ENCODE measurements around the gene TLCD1. TPM values are rescaled to one million over a fixed set of nuclear protein-coding genes. Genes with fewer than 3 reads are reported as not detected.

Gene TLCD1
- total and polyA plus RNA-seq, 2 donors (not counting 1 experiment from before 2014, with no cell fraction given) = 0.49 to 3.1 TPM

DNA sequence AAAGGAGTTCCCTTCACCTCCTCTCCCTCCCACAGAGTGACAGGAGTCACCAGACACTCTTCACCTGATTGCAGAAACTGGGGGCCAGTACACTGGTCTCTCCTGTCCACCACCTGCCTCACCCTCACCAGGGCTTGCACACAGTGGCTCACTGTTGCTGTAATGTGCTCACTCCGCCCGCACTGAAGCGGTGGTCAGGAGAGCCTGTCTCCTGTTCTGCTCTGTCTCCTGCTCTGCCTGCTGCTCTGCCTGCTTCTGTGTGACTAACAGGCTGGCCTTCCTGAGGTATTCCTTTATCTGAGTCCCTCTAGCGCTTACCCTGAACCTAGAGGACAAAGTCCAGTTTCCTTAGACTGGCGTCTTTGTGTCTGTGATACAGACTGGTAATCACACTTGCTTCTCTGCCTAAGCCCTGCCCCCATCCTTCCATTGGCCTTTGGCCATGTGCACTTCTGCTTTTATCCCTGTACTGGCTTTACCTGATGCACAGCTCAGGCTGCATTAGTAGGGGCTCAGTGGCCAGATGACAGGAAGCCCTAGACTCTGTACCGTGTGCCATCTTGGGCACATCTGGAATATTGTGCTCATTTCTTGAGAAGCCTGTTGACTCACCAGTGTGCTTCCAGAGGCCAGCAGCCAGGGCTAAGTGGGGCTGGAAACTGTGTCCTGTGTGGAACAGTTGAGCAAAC is 27.6 kb downstream of the TLCD1 start:
- no peaks in the 10 kb centered on the region for H3K79me2 ChIP-seq (ENCODE audit: control insufficient read depth, insufficient read depth, low read length)
- CTCF ChIA-PET = no interaction called here
- no peaks in the 10 kb centered on the region for H3K4me1 Mint-ChIP-seq
- H3K36me3 ChIP-seq (replicated peaks in 1 of 2; ENCODE audit: control extremely low read depth in 1 of 2, control insufficient read depth in 1 of 2, extremely low read depth in 1 of 2, insufficient read depth in 2 of 2, low read length in 1 of 2) = peaks cover 12 to 96% of the 10 kb centered on the region in 2 experiments
- H3K9ac ChIP-seq (ENCODE audit: low read length) = no peak overlapping the region
- no peak overlapping the region for H3K4me3 ChIP-seq (ENCODE audit: control extremely low read depth in 1 of 5, extremely low read depth in 1 of 5, insufficient read depth in 1 of 5, low read depth in 2 of 5, low read length in 4 of 5)
- H3K27ac Mint-ChIP-seq = peak overlapping the region; percentile 23
- H3K27me3 Mint-ChIP-seq = no peaks in the 10 kb centered on the region
- no peaks in the 10 kb centered on the region for H3K27me3 ChIP-seq (replicated peaks in 1 of 4; ENCODE audit: control extremely low read depth in 1 of 4, control insufficient read depth in 3 of 4, insufficient read depth in 4 of 4, low read length in 3 of 4)
- ATAC-seq (ENCODE audit: low read depth) (no peak), DNase-seq (no peak)
- POLR2A ChIA-PET = no interaction called here
- no peaks in the 10 kb centered on the region for H3K4me1 ChIP-seq (ENCODE audit: control insufficient read depth in 2 of 2, insufficient read depth in 2 of 2, low read length in 2 of 2)
- WGBS (ENCODE audit: insufficient coverage) = 95% methylated on average over 6 of the region's 6 CpGs
- no peak for TF ChIP-seq EZH2 (IDR thresholded peaks at IDR 0.05; ENCODE audit: borderline replicate concordance, insufficient read depth, low read depth, low read length, poor library complexity, severe bottlenecking)
- TF ChIP-seq, protein P1, sequence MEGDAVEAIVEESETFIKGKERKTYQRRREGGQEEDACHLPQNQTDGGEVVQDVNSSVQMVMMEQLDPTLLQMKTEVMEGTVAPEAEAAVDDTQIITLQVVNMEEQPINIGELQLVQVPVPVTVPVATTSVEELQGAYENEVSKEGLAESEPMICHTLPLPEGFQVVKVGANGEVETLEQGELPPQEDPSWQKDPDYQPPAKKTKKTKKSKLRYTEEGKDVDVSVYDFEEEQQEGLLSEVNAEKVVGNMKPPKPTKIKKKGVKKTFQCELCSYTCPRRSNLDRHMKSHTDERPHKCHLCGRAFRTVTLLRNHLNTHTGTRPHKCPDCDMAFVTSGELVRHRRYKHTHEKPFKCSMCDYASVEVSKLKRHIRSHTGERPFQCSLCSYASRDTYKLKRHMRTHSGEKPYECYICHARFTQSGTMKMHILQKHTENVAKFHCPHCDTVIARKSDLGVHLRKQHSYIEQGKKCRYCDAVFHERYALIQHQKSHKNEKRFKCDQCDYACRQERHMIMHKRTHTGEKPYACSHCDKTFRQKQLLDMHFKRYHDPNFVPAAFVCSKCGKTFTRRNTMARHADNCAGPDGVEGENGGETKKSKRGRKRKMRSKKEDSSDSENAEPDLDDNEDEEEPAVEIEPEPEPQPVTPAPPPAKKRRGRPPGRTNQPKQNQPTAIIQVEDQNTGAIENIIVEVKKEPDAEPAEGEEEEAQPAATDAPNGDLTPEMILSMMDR (IDR thresholded peaks at IDR 0.05) = no peak
- H2AFZ ChIP-seq (ENCODE audit: insufficient read depth, low read depth, low read length, poor library complexity, severe bottlenecking) = no peak overlapping the region
- H3K9me3 ChIP-seq (ENCODE audit: control extremely low read depth in 1 of 3, control insufficient read depth in 2 of 3, insufficient read depth in 1 of 3, low read length in 2 of 3) = no peaks in the 10 kb centered on the region
- H4K20me1 ChIP-seq (ENCODE audit: control insufficient read depth, insufficient read depth, low read length, poor library complexity, severe bottlenecking) = no peaks in the 10 kb centered on the region
- no peak overlapping the region for H3K4me2 ChIP-seq (replicated peaks; ENCODE audit: low read depth, low read length, poor library complexity, severe bottlenecking)
- intact Hi-C loops (cut with micrococcal nuclease) = no loop called here
- H3K27ac ChIP-seq (ENCODE audit: low read length in 2 of 2) = no peak overlapping the region
- no peak overlapping the region for H3K4me3 Mint-ChIP-seq
- no peaks in the 10 kb centered on the region for H3K9me3 Mint-ChIP-seq (ENCODE audit: insufficient read depth)

DNA sequence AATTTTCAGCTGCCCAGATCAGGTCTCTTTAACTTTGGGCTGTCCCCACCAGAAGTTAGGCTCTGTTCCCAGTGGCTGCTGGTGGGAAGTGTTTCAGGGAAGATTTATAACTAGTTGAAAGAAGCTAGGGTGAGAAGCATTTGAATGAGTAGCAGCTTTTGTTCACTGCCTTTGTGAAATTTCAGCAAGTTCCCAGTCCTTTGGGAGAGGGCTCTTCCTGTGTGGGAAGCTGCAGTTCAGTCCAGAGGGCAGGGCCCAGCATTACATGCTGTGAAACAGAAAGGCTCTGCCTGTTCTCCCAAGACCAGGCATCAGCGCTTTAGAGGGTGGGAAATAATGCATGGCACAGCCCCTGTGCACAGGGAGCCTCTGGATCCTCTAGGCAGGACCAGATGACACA is 32.2 kb downstream of the TLCD1 start:
- no peaks in the 10 kb centered on the region for H3K27me3 ChIP-seq (replicated peaks in 1 of 4; ENCODE audit: control extremely low read depth in 1 of 4, control insufficient read depth in 3 of 4, insufficient read depth in 4 of 4, low read length in 3 of 4)
- H3K79me2 ChIP-seq (ENCODE audit: control insufficient read depth, insufficient read depth, low read length) = no peaks in the 10 kb centered on the region
- TF ChIP-seq EZH2 (IDR thresholded peaks at IDR 0.05; ENCODE audit: borderline replicate concordance, insufficient read depth, low read depth, low read length, poor library complexity, severe bottlenecking) = no peak
- TF ChIP-seq, protein P1 (IDR thresholded peaks at IDR 0.05) = no peak
- intact Hi-C loops (cut with micrococcal nuclease) = no loop called here
- H3K4me3 ChIP-seq (ENCODE audit: control extremely low read depth in 1 of 5, extremely low read depth in 1 of 5, insufficient read depth in 1 of 5, low read depth in 2 of 5, low read length in 4 of 5) = no peak overlapping the region
- no peak overlapping the region for H3K4me2 ChIP-seq (replicated peaks; ENCODE audit: low read depth, low read length, poor library complexity, severe bottlenecking)
- no peak overlapping the region for H2AFZ ChIP-seq (ENCODE audit: insufficient read depth, low read depth, low read length, poor library complexity, severe bottlenecking)
- ATAC-seq (ENCODE audit: low read depth) (no peak), DNase-seq (no peak)
- Mint-ChIP-seq H3K27ac (no peak overlapping the region), H3K4me1 (no peaks in the 10 kb centered on the region), H3K9me3 (ENCODE audit: insufficient read depth) (no peaks in the 10 kb centered on the region), H3K27me3 (no peaks in the 10 kb centered on the region), H3K4me3 (no peak overlapping the region)
- no peak overlapping the region for H3K27ac ChIP-seq (ENCODE audit: low read length in 2 of 2)
- peaks cover 27 to 76% of the 10 kb centered on the region in 2 experiments for H3K36me3 ChIP-seq (replicated peaks in 1 of 2; ENCODE audit: control extremely low read depth in 1 of 2, control insufficient read depth in 1 of 2, extremely low read depth in 1 of 2, insufficient read depth in 2 of 2, low read length in 1 of 2)
- H4K20me1 ChIP-seq (ENCODE audit: control insufficient read depth, insufficient read depth, low read length, poor library complexity, severe bottlenecking) = peaks cover 7% of the 10 kb centered on the region
- no peaks in the 10 kb centered on the region for H3K4me1 ChIP-seq (ENCODE audit: control insufficient read depth in 2 of 2, insufficient read depth in 2 of 2, low read length in 2 of 2)
- ChIA-PET POLR2A (no interaction called here), CTCF (interaction anchor here (1.5 kb wide), 1 partner anchor 153 kb away, joined by 3 read pairs; no protein-coding TSS in a partner anchor)
- H3K9me3 ChIP-seq (ENCODE audit: control extremely low read depth in 1 of 3, control insufficient read depth in 2 of 3, insufficient read depth in 1 of 3, low read length in 2 of 3) = no peaks in the 10 kb centered on the region
- 83% methylated on average over 1 of the region's 1 CpG for WGBS (ENCODE audit: insufficient coverage)
- H3K9ac ChIP-seq (ENCODE audit: low read length) = no peak overlapping the region
